SU-DHL-6 (cell line): ENCODE results near the gene MYH11.

Experiments
- CTCF ChIP-seq: fragments of 200-600 bp; sonication (generic); IDR thresholded peaks from one replicate; pipeline ENCODE4 v1.5.1; 2017; ENCODE audit warnings: antibody characterized with exemption, mild to moderate bottlenecking, low read length, moderate library complexity; ENCODE audit not compliant: insufficient read depth, poor library complexity, severe bottlenecking
- EZH2phosphoT487 ChIP-seq: fragments of 200-600 bp; sonication (generic), shearing (Covaris generic); conservative IDR thresholded peaks from 2 replicates; pipeline ENCODE4 v1.6.1; 2018; ENCODE audit warnings: mild to moderate bottlenecking, antibody characterized with exemption, low read length, moderate library complexity, mixed read lengths

- TF ChIP-seq CTCF: no peak
- TF ChIP-seq EZH2phosphoT487: no peak
These were observed 7.4 kb downstream of the MYH11 start for GRCh38 chr16:15849209-15849981.
